ENCODE measurements around the gene ENDOG. TPM values are rescaled to one million over a fixed set of nuclear protein-coding genes. Genes with fewer than 3 reads are reported as not detected.

ENDOG gene
- total RNA-seq = 10 to 100 TPM; 20.3 to 29.7 (median 27.1) TPM

DNA sequence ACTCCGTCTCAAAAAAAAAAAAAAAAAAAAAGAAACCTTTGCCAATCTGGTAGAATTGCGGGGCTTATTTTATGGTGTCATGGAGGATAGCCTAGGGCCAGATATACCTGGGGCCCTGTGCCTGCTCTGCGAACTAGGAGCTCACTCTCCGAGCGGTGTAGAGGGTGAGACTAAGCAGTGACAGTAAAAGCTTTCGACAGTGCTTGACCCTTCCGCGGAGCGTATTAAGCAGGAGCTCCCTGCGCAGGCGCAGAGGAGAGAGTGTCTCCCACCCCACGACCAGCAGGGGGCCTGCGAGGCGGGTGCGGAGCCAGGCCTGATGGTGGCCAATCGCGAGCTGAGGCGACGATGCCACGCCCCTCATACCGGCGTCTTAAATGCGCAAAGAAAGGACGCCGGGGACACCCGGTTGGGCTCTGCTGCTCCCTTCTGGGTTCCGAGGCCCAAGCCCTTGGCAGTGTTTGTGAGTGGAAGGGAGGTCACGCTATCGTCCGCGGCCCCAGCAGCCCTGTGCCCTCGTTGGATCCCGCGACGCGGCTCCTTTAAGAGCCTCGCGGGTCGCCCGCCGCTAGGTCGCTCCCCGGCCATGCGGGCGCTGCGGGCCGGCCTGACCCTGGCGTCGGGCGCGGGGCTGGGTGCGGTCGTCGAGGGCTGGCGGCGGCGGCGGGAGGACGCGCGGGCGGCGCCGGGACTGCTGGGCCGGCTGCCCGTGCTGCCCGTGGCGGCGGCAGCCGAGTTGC is at the start of gene ENDOG:
ENDOG (plus strand) TSS at position 402 of the 740 bp plus-strand sequence; CDS start at position 587, 185 bp downstream.
- no peaks in the 10 kb centered on the region for H3K9me3 ChIP-seq
- TF ChIP-seq POLR2AphosphoS5 (IDR thresholded peaks at IDR 0.05) (peak; percentile 74), POLR2A (IDR thresholded peaks at IDR 0.05) (peak; percentile 61 to 66), EP300 (IDR thresholded peaks at IDR 0.05) (no peak)
- TF ChIP-seq, protein P1, sequence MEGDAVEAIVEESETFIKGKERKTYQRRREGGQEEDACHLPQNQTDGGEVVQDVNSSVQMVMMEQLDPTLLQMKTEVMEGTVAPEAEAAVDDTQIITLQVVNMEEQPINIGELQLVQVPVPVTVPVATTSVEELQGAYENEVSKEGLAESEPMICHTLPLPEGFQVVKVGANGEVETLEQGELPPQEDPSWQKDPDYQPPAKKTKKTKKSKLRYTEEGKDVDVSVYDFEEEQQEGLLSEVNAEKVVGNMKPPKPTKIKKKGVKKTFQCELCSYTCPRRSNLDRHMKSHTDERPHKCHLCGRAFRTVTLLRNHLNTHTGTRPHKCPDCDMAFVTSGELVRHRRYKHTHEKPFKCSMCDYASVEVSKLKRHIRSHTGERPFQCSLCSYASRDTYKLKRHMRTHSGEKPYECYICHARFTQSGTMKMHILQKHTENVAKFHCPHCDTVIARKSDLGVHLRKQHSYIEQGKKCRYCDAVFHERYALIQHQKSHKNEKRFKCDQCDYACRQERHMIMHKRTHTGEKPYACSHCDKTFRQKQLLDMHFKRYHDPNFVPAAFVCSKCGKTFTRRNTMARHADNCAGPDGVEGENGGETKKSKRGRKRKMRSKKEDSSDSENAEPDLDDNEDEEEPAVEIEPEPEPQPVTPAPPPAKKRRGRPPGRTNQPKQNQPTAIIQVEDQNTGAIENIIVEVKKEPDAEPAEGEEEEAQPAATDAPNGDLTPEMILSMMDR (IDR thresholded peaks at IDR 0.05) = peak in 3 of 4 experiments; percentile 89 to 99 (median 98)
- peaks cover 0 to 21% (median 11%) of the 10 kb centered on the region in 3 donors for H3K4me1 ChIP-seq
- H3K27ac ChIP-seq = peak within 1 kb of the TSS; percentile 67 to 95 (median 89)
- peak; percentile 97 for ATAC-seq
- H3K36me3 ChIP-seq = peaks cover 0 to 28% of the 10 kb centered on the region in 2 donors
- WGBS, 2 donors (ENCODE audit: low coverage in 1 of 2) = 0% methylated on average over 8 of the region's 70 CpGs; no CpG with 5 or more reads in 1 of the 2 donors
- H3K27me3 ChIP-seq = no peaks in the 10 kb centered on the region
- peak within 1 kb of the TSS; percentile 48 to 83 for H3K4me3 ChIP-seq

DNA sequence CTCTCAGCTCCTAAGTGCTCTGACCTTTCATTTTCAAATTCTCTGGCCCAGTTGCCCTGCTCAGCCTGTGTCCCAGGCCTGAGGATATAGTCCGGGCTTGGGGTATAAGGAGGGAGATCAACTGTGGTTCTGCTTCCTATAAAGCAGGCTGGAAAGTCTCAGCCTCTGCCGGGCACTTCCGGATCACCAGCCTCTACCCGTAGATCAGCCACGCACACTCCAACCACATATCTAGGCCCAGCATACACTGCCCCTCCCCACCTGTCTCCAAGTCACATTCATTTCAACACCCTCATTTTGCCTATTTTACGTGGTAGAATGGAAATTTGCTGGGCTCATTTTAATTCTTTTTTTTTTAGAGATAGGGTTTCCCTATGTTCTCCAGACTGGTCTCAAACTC is 49.7 kb upstream of the ENDOG start:
- WGBS, 2 donors (ENCODE audit: low coverage in 1 of 2) = 60 to 79% methylated on average over 1 to 6 of the region's 6 CpGs
- H3K36me3 ChIP-seq = peaks cover 0 to 30% of the 10 kb centered on the region in 2 donors
- H3K4me1 ChIP-seq = peaks cover 0 to 46% (median 11%) of the 10 kb centered on the region in 3 donors
- no peaks in the 10 kb centered on the region for H3K27me3 ChIP-seq
- ATAC-seq = no peak
- no peak overlapping the region for H3K27ac ChIP-seq
- TF ChIP-seq POLR2AphosphoS5 (IDR thresholded peaks at IDR 0.05) = no peak
- TF ChIP-seq, protein P1 (IDR thresholded peaks at IDR 0.05) = no peak
- no peak for TF ChIP-seq EP300 (IDR thresholded peaks at IDR 0.05)
- TF ChIP-seq POLR2A (IDR thresholded peaks at IDR 0.05) = no peak
- no peak overlapping the region for H3K4me3 ChIP-seq
- H3K9me3 ChIP-seq = no peaks in the 10 kb centered on the region

DNA sequence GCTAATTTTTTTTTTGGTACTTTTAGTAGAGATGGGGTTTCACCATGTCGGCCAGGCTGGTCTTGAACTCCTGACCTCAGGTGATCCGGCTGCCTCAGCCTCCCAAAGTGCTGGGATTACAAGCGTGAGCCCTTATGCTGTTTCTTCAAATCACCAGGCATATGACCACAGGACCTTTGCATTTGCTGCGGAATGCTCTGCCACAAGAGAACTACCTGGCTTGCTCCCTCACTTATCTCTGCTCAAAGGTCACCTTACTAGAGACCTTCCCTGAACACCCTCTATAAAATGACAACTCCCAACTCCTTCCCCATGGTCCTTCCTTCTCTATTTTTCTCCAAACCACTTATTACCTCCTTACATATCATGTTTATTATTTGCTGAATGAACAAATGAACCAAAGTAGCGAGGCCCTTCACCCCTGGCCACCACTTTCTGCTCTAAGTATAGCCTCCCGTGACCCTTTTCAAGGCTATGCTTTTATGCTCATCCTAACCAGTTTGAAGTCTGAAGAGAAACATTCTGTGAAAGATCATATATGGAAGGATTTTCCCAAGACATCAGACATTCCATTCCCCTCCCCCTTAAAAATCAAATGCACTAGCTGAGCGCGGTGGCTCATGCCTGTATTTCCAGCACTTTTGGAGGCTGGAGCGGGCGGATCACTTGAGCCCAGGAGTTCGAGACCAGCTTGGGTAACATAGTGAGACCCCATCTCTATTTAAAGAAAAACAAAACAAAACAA is 47.8 kb upstream of the ENDOG start:
- WGBS, 2 donors (ENCODE audit: low coverage in 1 of 2) = 61 to 81% methylated on average over 6 to 8 of the region's 11 CpGs
- TF ChIP-seq, protein P1 (IDR thresholded peaks at IDR 0.05) = no peak
- TF ChIP-seq POLR2A (IDR thresholded peaks at IDR 0.05) (no peak), EP300 (IDR thresholded peaks at IDR 0.05) (no peak), POLR2AphosphoS5 (IDR thresholded peaks at IDR 0.05) (no peak)
- peak overlapping the region in 3 of 4 donors; percentile 91 to 96 (median 95) for H3K27ac ChIP-seq

DNA sequence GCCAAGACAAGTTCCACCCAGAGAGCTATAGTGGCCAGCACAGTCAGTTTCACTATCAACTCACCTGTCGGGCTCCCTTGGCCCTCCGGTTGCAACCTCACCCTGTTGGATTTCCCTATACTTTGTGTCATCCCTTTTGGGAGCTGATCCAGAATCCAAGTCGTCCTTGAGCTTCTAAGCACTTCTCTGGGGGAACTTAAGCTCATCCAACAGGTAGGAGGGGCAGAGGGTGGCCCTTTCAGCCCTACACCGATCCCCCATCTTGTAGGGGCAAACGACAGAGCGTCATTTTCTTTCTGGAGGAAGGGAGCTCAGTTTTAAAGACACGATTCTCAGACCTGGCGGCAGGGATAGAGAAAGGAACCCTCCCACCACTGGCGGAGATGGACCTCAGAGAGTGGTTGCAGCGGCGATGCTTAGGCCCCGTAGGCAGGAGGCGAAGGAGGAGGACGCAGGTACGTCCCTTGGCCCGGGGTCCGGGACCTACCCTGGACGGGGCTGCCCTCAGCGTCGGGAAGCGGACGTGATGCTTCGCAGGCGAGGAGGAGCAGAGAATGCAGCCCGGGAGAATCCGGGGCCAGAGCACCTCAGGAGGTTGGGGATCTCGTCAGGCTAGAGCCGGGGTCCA is 47.1 kb upstream of the ENDOG start:
- ATAC-seq = peak; percentile 46

More for the DNA sequence above, 47.8 kb upstream of the ENDOG start:
- Histone ChIP-seq H3K4me3 (peak overlapping the region; percentile 51 to 80), H3K27me3 (no peaks in the 10 kb centered on the region), H3K4me1 (peaks cover 0 to 39% (median 11%) of the 10 kb centered on the region in 3 donors), H3K9me3 (no peaks in the 10 kb centered on the region), H3K36me3 (peaks cover 0 to 17% of the 10 kb centered on the region in 2 donors)
- ATAC-seq = no peak

More for the DNA sequence above, 47.1 kb upstream of the ENDOG start:
- Histone ChIP-seq H3K9me3 (no peaks in the 10 kb centered on the region), H3K27ac (peak overlapping the region; percentile 79 to 96 (median 93)), H3K4me3 (peak overlapping the region; percentile 51 to 80), H3K36me3 (peaks cover 0 to 13% of the 10 kb centered on the region in 2 donors), H3K4me1 (peaks cover 0 to 39% (median 11%) of the 10 kb centered on the region in 3 donors), H3K27me3 (no peaks in the 10 kb centered on the region)
- TF ChIP-seq, protein P1 (IDR thresholded peaks at IDR 0.05) = peak in 1 of 4 experiments; percentile 6
- no peak for TF ChIP-seq POLR2AphosphoS5 (IDR thresholded peaks at IDR 0.05)
- 0% methylated on average over 7 of the region's 28 CpGs; no CpG with 5 or more reads in 1 of the 2 donors for WGBS, 2 donors (ENCODE audit: low coverage in 1 of 2)

Measured in gastroesophageal sphincter (tissue), 4 donors.